GF-D8 (cell line): Measurements from ENCODE around the gene LRRC8D.
"Not testable (repeated sequence)": the region's sequence is repeated elsewhere in the genome, so short reads cannot be mapped to it uniquely, and the experiment has no call there.

Source experiments
- DNase-seq: peaks from one replicate; lab custom pipeline; 2025; lab: John Stamatoyannopoulos, UW

The LRRC8D gene

DNA sequence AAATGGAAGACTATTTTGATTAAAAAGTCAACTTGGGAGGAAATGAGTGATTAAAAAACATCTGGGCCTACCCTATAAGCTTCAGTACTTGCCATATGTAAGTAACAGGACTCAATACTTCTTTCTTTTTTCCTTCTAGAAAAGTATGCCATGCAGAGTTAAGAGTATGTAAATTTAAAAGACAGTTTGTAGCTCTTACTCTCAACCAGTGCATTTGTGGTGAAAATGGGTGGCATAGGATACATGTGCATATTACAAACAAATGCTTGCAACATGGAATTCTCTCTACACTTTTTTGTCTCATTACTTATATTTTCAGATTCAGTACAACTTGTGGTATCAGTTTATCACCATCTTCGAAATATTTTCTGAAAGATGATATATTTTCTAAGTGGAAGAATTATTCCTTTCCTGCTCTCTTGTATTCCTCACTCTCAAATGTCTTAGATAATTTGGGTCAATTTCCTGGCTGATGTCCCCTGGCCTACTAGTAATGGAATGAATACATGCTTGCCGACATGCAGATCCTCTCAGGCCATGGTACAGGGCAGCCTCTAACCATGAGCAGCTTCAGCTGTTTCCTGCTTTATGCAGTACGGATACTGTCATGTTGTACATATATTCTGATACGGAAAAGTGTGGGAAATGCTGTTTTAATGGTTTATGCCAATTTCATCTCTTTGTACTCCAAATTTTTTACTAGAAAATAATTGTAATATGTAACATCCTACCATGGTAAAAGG lies 92.7 kb downstream of the LRRC8D start:
- no peak for DNase-seq

DNA sequence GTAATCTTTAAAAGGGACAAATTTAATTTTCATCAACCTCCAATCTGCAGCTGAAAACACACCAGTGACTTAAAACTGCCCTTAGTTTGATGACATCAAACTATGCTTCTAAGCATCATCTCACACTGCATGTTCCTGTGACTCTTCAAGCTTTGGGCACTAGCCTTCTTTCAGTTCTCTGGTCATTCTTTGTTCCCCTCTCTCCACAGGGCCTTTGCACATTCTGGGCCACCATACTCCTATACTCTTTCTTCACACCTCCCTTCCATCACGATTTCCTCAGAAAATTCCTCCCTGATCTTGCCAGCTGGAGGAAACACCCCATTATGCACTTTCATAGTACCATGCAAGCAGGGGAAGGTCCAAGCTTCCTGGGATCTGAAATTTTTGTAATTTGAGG lies 96.5 kb downstream of the LRRC8D start:
- no peak for DNase-seq

- DNase-seq, result no peak
Measured at GRCh38 chr1:89918127-89918793, 97.4 kb downstream of the LRRC8D start.

DNA sequence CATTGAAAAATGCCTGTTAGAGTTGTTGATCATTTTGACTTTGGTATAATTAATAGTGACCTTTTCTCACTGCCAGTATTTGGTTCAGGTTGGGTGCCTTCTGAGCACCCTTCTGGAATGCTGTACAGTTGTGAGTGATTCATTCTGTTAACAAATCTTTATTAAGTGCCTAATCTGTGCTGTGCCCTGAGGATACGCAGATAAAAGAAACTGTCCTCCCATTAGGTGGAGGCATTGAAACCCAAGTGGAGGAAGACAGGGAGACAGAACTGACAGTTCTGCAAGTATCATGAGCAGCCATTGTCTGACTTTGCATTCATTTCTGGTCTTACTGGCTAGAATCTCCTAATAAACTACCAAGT lies 97.9 kb downstream of the LRRC8D start:
- DNase-seq, result no peak

GRCh38 chr1:89919174-89919573 lies 98.3 kb downstream of the LRRC8D start:
- DNase-seq, result no peak

DNA sequence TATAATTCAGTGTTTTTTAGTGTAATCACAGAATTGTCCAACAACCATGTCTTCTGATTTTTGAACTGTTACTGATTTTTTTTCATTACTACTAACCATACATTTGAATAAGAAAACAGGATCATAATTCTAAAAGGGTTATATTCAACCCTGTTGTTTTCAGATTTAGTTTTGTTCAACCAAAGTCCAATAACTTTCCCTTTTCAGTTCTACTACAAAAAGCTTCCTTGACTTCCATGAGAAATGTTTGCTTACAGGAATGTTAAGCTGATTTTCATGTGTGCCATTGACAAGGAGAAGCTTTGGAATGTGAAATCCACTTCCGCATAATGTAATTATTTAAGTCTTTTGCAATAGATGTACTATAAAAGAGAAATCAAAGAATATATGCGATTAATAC lies 102.1 kb downstream of the LRRC8D start:
- DNase-seq, result no peak

DNA sequence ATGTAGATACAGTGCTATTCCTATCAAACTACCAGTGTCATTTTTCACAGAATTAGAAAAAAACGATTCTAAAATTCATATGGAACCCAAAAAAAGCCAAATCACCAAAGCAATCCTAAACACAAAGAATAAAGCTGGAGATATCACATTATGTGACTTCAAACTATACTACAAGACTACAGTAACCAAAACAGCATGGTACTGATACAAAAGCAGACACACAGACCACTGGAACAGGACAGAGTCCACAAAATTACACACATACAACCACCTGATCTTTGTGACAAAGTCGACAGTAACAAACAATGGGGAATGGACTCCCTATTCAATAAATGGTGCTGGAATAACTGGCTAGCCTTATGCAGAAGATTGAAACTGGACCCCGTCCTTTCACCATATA lies 102.7 kb downstream of the LRRC8D start:
- DNase-seq, result no peak

DNA sequence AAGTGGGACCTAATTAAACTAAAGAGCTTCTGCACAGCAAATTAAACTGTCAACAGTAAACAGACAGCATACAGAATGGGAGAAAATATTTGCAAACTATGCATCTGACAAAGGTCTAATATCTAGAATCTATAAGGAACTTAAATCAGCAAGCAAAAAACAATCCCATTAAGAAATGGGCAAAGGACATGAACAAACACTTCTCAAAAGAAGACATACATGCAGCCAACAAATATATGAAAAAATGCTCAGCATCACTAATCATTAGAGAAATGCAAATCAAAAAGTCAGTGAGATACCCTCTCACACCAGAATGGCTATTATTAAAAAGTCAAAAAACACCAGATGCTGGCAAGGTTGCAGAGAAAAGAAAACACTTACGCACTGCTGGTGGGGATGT lies 103.2 kb downstream of the LRRC8D start:
- DNase-seq, result not testable (repeated sequence)

DNA sequence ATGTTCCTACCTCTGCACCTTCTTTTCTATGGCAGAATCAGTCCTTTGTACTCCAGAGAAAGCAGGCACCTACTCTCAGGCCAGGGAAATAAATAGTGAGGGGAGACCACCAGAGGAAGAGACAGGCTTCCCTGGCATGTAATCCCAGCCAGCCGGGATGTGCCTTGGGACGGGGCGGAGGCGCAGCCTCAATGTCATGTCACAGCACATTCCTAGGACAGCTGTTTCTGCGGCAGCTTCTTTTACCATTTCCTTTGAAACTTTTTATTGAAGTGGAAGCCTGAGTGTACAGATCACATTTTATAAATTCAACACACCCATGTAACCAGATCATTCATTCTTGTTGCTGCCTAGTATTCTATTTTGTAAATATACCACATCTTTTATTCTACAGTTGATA lies 106.2 kb downstream of the LRRC8D start:
- no peak for DNase-seq

DNA sequence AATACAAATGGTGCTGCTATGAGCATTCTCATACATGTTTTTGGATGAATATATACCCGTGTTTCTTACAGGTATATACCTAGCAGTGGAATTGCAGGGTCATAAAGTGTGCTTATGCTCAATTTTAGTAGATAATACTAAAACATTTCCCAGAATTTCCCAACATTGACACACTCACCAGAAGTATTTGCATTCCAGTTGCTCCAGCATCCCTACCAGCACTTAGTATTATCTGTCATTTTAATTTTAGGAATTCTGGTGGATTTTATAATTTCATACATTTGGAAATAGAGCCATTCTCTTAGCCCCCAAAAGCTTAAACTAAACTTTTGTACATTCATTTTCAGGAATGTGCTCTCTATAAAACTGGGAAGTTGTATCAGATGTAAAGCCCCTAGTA lies 106.6 kb downstream of the LRRC8D start:
- DNase-seq, result no peak

GRCh38 chr1:89928506-89928905 lies 107.7 kb downstream of the LRRC8D start:
- no peak for DNase-seq

DNA sequence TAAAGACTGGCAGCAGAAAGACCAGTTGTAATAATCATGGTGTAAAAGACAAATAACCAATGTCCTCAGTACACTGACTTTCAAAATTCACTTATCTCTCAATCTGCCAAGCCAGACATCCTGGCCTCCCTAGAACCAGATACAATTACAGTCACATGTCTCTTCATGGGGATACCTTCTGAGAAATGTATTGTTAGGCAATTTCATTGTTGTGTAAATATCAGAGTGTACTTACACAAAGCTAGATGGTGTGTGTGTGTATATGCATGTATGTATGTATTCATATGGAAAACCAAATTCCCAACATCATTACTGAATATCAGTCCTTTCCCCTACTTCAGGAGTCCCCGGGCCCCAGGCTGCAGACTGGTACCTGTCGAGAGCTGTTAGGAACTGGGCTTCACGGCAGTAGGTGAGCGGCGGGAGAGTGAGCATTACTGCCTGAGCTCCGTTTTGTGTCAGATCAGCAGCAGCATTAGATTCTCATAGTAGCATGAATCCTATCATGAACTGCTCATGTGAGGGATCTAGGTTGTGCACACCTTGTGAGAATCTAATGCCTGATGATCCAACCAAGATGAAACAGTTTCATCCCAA lies 108.7 kb downstream of the LRRC8D start:
- DNase-seq, result peak; percentile 34

DNA sequence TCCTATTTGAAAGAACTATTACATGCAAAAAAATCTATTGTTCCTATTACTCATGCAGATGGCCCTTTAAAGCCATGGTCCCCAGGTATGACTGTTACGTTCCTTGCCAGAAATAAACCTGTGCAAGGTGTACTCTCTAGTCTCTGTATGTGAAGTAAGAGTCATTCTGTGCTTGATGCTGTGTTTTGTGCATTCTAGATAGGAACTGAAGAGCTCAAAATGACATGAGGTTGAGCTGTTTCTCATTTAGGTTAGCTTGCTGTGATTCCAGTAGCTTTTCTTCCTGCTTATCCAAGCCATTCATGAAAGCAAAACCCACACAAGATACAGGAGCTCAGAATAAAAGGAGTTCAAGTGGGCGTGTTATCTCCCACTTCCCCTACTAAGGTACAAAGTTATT lies 109.7 kb downstream of the LRRC8D start:
- DNase-seq, result no peak

- DNase-seq, result no peak
Measured at GRCh38 chr1:89931964-89932363, 111.1 kb downstream of the LRRC8D start.

- no peak for DNase-seq
Measured at GRCh38 chr1:89932598-89933364, 111.9 kb downstream of the LRRC8D start.

GRCh38 chr1:89934461-89934860 lies 113.6 kb downstream of the LRRC8D start:
- no peak for DNase-seq

DNA sequence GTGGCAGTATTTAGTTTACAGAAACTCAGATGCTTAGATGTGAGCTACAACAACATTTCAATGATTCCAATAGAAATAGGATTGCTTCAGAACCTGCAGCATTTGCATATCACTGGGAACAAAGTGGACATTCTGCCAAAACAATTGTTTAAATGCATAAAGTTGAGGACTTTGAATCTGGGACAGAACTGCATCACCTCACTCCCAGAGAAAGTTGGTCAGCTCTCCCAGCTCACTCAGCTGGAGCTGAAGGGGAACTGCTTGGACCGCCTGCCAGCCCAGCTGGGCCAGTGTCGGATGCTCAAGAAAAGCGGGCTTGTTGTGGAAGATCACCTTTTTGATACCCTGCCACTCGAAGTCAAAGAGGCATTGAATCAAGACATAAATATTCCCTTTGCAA lies 114.4 kb downstream of the LRRC8D start:
- no peak for DNase-seq

GRCh38 chr1:89936694-89937093 lies 115.9 kb downstream of the LRRC8D start:
- no peak for DNase-seq

DNA sequence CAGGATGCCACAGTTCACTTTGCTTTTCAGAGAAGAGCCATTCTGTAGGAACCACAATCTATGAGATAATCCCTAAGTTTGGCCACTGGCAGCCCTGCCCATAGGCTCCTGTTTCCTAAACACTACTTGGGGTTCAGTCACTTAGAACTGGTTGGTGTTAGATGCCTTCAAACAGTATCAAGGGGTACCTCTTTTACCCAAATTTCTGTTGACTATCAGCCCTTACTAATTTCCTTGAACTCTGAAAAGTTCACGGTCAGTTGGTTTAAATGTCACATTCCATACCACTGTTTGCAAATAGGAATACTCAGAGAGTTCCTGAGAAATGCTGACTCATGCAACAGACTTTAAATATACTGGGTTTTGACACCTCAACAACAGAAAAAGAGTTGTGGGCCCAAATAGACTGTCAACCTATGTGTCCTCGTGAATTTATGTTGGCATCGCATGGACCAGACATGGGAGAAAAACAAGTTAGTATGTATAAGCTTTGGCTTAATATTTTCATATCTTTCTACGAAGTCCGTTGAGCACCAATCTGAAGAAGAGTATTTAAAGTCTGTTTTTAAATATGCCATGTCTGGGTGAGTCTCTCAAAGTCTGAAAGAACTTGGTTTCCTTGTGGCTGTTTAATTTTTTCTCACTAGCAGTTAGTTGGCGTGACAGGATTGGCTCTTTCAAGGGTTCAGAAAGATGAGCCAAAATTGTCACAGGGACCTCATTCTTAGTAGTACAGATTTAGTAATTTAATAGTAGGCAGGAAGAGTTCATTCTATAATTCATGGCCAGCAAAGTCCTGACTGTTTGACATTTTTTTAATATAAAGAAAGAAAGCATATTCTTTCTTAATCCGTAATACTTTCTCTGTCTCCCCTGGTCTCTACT lies 117.6 kb downstream of the LRRC8D start:
- no peak for DNase-seq

DNA sequence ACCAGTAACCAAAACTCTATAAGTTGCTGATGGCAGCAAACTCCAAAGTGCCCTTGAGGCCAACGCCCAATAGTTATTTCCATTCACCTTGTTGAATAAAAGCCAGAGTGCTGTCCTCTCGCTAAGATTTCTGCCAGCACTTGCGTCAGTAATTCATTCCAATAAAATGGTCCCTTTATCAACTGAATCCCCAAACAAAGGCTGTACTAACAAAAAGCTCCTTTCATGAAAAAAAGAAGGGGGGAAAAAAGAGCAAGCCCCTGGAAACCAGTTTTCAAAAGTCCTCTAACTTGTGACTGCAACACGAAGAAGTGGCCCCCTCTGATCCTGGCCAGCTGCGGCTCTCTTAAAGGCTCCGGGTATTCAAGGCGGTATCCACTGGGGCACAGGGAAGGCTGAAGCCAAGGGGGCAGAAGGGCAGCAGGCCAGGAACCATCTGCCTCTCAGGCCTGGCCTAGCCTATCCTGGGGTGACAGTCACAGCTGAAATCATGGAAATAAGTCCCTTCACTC lies 118.3 kb downstream of the LRRC8D start:
- DNase-seq, result no peak

- DNase-seq, result no peak
Measured at GRCh38 chr1:89939693-89940438, 119.0 kb downstream of the LRRC8D start.
